Stimulated activated naive CD8-positive, alpha-beta T cell treated with anti-CD3 and anti-CD28 coated beads, Interleukin-15, amount 100 ng/mL, for 72 hours (primary cell): Measurements from ENCODE around the gene CERK.
"Not testable (repeated sequence)": the region's sequence is repeated elsewhere in the genome, so short reads cannot be mapped to it uniquely, and the experiment has no call there.

ENCODE experiments used
- ATAC-seq: fragments of 150-1000 bp; cut with Tn5 transposase; 2 replicates; pipeline ENCODE4 v1.10.0; 2021; ENCODE audit warnings: mild to moderate bottlenecking, moderate library complexity
- DNase-seq, 2 donors: peaks; one replicate each; pipeline ENCODE4 v3.0.0; 2021 to 2022
- H3K27ac Mint-ChIP-seq, 2 donors: one replicate each; pipeline ENCODE4 v1.8.0; 2022; ENCODE audit warnings: mild to moderate bottlenecking in 2 of 2, mixed read lengths in 2 of 2, moderate library complexity in 2 of 2
- H3K27me3 Mint-ChIP-seq: one replicate; pipeline ENCODE4 v1.8.0; 2022; ENCODE audit warnings: mixed read lengths
- H3K4me1 Mint-ChIP-seq: one replicate; pipeline ENCODE4 v1.8.0; 2022; ENCODE audit warnings: mild to moderate bottlenecking, mixed read lengths
- H3K4me3 Mint-ChIP-seq, 2 donors: one replicate each; pipeline ENCODE4 v1.8.0; 2022; ENCODE audit warnings: mild to moderate bottlenecking in 2 of 2, mixed read lengths in 2 of 2, moderate library complexity in 1 of 2
- H3K9me3 Mint-ChIP-seq, 2 donors: one replicate each; pipeline ENCODE4 v1.8.0; 2022; ENCODE audit warnings: mixed read lengths in 2 of 2

The CERK gene

GRCh38 chr22:46737976-46738646, at the start of gene CERK:
CERK (minus strand) TSS chr22:46738252; CDS start chr22:46738148, 104 bp downstream.
- Mint-ChIP-seq H3K27me3 (no peaks in the 10 kb centered on the region), H3K27ac (peak within 1 kb of the TSS; percentile 86 to 99), H3K9me3 (peaks cover 6 to 12% of the 10 kb centered on the region in 2 donors), H3K4me1 (peaks cover 61% of the 10 kb centered on the region), H3K4me3 (peak within 1 kb of the TSS; percentile 99 to 100)
- DNase-seq (peak; percentile 49 to 55), ATAC-seq (peak; percentile 61)

DNA sequence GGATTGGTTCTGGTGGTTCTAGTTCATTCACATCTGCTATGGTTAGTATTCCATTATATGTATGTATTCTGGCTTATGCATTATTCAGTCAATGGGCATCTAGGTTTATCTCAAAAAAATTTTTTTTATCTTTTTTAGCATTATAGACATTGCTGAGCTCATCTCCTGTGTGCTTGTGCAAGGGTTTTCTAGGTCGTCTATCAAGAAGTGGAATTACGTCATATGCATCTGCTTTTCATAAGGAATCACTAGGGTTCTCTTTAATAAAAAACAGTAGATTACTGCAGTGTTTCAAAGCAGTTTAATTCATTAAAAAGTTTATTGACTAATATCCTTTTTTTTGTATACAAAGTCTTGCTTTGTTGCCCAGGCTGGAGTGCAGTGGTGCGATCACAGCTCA, 45.7 kb upstream of the CERK start:
- H3K27ac Mint-ChIP-seq, result peak overlapping the region; percentile 30 to 84
- H3K4me1 Mint-ChIP-seq, result peaks cover 61% of the 10 kb centered on the region
- DNase-seq (no peak), ATAC-seq (no peak)
- H3K9me3 Mint-ChIP-seq, result no peaks in the 10 kb centered on the region
- H3K4me3 Mint-ChIP-seq, result no peak overlapping the region
- H3K27me3 Mint-ChIP-seq, result no peaks in the 10 kb centered on the region

GRCh38 chr22:46782200-46782599, 44.1 kb upstream of the CERK start:
- H3K9me3 Mint-ChIP-seq, result not testable (repeated sequence)
- H3K4me1 Mint-ChIP-seq, result peaks cover 56% of the 10 kb centered on the region

GRCh38 chr22:46781291-46781690, 43.2 kb upstream of the CERK start:
- Mint-ChIP-seq H3K27ac (no peak overlapping the region), H3K4me1 (peaks cover 59% of the 10 kb centered on the region), H3K27me3 (no peaks in the 10 kb centered on the region), H3K4me3 (no peak overlapping the region), H3K9me3 (no peaks in the 10 kb centered on the region)
- DNase-seq (no peak), ATAC-seq (no peak)

More at GRCh38 chr22:46782200-46782599, 44.1 kb upstream of the CERK start:
- not testable (repeated sequence) for H3K4me3 Mint-ChIP-seq, ATAC-seq, DNase-seq, H3K27me3 Mint-ChIP-seq
- H3K27ac Mint-ChIP-seq, result peak overlapping the region in 1 of 2 donors; percentile 79

- no peaks in the 10 kb centered on the region for H3K9me3 Mint-ChIP-seq
- H3K27me3 Mint-ChIP-seq, result no peaks in the 10 kb centered on the region
- H3K4me3 Mint-ChIP-seq, result no peak overlapping the region
- ATAC-seq (no peak), DNase-seq (no peak)
- H3K4me1 Mint-ChIP-seq, result peaks cover 64% of the 10 kb centered on the region
- H3K27ac Mint-ChIP-seq, result no peak overlapping the region
Measured at GRCh38 chr22:46780453-46780852, 42.4 kb upstream of the CERK start.

DNA sequence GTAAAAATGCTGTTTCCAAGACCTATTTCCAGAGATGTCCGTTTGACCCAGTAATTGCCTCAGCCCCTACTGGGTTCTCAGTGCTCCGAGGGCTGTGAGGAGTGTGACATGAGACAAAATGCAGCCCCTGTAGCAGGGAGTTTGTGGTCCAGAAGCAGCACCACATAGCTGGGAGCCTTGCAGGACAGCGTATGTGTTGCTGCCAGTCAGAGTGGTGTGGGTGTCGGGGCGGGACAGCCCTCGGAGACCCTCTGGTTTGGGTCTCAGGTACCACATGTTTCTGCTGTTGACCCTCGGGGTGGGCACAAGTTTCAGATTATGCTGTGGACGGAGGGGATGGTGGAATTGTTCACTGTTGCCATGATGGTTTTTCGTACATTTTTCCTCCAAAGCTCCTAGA, 41.6 kb upstream of the CERK start:
- DNase-seq (no peak), ATAC-seq (no peak)
- Mint-ChIP-seq H3K27ac (no peak overlapping the region), H3K4me3 (no peak overlapping the region), H3K27me3 (no peaks in the 10 kb centered on the region), H3K4me1 (peaks cover 64% of the 10 kb centered on the region), H3K9me3 (no peaks in the 10 kb centered on the region)

- no peak overlapping the region for H3K27ac Mint-ChIP-seq
- H3K4me3 Mint-ChIP-seq, result no peak overlapping the region
- H3K4me1 Mint-ChIP-seq, result peaks cover 67% of the 10 kb centered on the region
- ATAC-seq (no peak), DNase-seq (no peak)
- H3K9me3 Mint-ChIP-seq, result no peaks in the 10 kb centered on the region
- no peaks in the 10 kb centered on the region for H3K27me3 Mint-ChIP-seq
Measured at GRCh38 chr22:46779023-46779422, 41.0 kb upstream of the CERK start.

DNA sequence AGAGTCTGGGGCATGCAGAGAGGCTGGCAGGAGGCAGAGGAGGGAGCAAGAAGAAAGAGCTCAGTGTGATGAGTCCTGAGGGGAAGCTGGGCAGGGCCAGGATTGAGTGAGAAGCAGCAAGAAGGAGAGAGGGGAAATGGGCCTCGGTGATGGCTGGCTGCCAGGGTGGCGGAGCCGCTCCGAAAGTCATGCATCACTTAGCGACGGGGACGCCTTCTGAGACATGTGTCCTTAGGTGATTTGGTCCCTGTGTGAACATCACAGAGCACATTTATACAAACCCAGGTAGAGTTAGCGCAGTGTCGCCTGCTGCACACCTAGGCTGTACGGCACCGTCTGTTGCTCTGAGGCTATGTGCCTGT, 39.5 kb upstream of the CERK start:
- ATAC-seq (peak; percentile 46), DNase-seq (peak; percentile 36 to 60)
- H3K4me1 Mint-ChIP-seq, result peaks cover 72% of the 10 kb centered on the region
- H3K27me3 Mint-ChIP-seq, result no peaks in the 10 kb centered on the region
- no peaks in the 10 kb centered on the region for H3K9me3 Mint-ChIP-seq
- H3K27ac Mint-ChIP-seq, result peak overlapping the region; percentile 90 to 92
- peak overlapping the region; percentile 77 to 78 for H3K4me3 Mint-ChIP-seq

- ATAC-seq (peak; percentile 5), DNase-seq (no peak)
- H3K4me1 Mint-ChIP-seq, result peaks cover 68% of the 10 kb centered on the region
- no peaks in the 10 kb centered on the region for H3K27me3 Mint-ChIP-seq
- no peaks in the 10 kb centered on the region for H3K9me3 Mint-ChIP-seq
- peak overlapping the region; percentile 90 to 92 for H3K27ac Mint-ChIP-seq
- peak overlapping the region; percentile 77 to 78 for H3K4me3 Mint-ChIP-seq
Measured at GRCh38 chr22:46776876-46777608, 39.0 kb upstream of the CERK start.

DNA sequence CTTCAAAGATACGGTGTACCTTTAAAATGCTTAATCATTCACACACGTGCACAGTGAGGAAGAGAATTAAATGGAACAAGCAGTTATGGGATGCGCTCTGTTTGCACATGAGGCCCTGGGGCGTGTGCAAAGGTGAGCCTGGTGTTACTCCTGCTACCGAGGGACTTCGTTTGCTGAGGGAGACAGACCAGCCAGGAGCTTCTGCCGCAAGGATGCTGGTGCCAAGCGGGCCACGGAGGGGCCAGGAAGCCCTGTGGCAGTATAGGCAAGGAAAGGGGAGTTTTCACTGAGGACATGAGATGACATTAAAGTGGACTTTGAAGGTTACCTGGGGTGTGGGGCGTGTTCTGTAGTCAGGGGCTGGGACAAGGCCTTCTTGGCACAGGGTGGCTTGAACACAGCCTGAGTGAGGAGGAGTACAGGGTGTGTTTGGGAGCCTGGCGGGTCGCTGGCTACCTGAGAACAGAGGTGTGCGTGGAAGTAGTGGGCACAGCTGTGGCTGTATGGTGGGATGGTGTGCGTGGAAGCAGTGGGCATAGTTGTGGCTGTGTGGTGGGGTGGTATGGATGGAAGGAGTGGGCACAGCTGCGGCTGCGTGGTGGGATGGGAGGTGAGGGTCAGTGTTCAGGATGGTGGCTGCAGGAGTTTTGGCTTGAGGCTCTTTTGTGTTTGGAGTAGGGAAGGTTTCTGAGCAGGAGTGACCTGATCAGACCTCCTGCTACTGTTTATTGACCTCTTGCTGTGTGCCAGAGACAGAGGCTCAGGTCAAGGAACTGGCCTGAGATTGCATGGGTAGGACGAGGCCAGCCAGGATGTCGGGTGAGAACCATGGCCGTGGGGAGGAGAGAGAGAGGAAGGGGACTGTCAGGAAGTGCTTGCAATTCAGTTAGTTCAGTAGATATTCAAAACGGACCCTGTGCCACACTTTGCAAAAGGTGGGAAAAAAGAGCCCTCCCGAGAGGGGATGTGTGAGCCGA, 38.1 kb upstream of the CERK start:
- no peak for ATAC-seq
- Mint-ChIP-seq H3K4me3 (peak overlapping the region; percentile 77 to 78), H3K27me3 (no peaks in the 10 kb centered on the region), H3K27ac (peak overlapping the region; percentile 56 to 90), H3K4me1 (peaks cover 67% of the 10 kb centered on the region), H3K9me3 (no peaks in the 10 kb centered on the region)
- DNase-seq, result no peak

GRCh38 chr22:46774980-46775849, 37.2 kb upstream of the CERK start:
- no peaks in the 10 kb centered on the region for H3K9me3 Mint-ChIP-seq
- H3K27me3 Mint-ChIP-seq, result no peaks in the 10 kb centered on the region
- no peak for DNase-seq
- peak overlapping the region; percentile 87 to 93 for H3K27ac Mint-ChIP-seq
- peaks cover 72% of the 10 kb centered on the region for H3K4me1 Mint-ChIP-seq
- H3K4me3 Mint-ChIP-seq, result peak overlapping the region; percentile 77 to 78
- ATAC-seq, result no peak

- Mint-ChIP-seq H3K4me1 (peaks cover 80% of the 10 kb centered on the region), H3K9me3 (no peaks in the 10 kb centered on the region), H3K27ac (peak overlapping the region; percentile 87 to 93), H3K27me3 (no peaks in the 10 kb centered on the region), H3K4me3 (peak overlapping the region; percentile 77 to 78)
- no peak for DNase-seq
- peak; percentile 38 for ATAC-seq
Measured at GRCh38 chr22:46774253-46774979, 36.4 kb upstream of the CERK start.

DNA sequence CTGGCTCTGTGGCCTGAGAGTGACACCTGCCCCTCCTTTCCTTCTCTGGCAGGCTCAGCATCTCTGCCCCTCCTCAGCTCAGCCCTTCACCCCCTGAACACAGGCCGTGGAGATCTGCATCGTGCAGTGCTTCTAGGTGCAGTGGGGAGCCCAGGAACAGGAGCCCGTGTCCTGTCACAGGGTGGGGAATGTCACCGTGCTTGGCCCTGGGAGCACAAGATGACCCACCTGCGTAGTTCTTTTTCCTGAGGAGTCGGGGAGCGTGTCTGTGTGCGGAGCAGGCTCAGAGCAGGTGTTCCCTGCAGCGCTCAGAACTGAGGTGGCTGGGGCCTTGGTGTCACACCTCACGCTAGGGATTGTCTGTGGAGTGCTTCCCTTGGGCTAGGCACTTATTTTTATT, 35.0 kb upstream of the CERK start:
- H3K4me1 Mint-ChIP-seq, result peaks cover 91% of the 10 kb centered on the region

DNA sequence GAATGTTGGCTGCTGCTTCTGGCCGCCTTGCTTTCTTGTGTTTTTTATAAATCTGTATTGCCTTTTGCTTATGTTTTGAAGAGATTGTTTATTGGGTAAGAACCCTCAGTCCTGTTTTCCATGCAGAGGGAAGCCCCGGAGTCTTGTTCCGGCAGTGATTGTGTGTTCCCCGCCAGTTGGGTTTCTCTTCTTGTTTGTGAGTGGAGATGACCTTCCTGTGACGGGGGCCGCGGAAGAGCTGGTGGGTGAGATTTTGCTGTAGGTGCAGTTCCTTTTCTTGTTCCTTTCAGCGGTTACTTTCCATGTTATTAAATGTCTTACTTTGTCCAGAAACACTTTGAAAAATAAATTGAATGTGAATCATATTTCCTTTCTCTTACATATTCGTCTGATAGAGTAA, 32.7 kb upstream of the CERK start:
- H3K4me1 Mint-ChIP-seq, result peaks cover 83% of the 10 kb centered on the region
- H3K27ac Mint-ChIP-seq, result peak overlapping the region; percentile 87 to 92
- DNase-seq, result no peak
- no peaks in the 10 kb centered on the region for H3K9me3 Mint-ChIP-seq
- peak overlapping the region; percentile 57 to 73 for H3K4me3 Mint-ChIP-seq
- no peaks in the 10 kb centered on the region for H3K27me3 Mint-ChIP-seq
- ATAC-seq, result no peak

More for the DNA sequence above, 35.0 kb upstream of the CERK start:
- DNase-seq (no peak), ATAC-seq (no peak)
- peak overlapping the region; percentile 24 to 78 for H3K4me3 Mint-ChIP-seq
- no peaks in the 10 kb centered on the region for H3K27me3 Mint-ChIP-seq
- H3K27ac Mint-ChIP-seq, result peak overlapping the region; percentile 45 to 78
- no peaks in the 10 kb centered on the region for H3K9me3 Mint-ChIP-seq
